GM18508 (cell line): ENCODE results near the gene AGTRAP.

ENCODE experiments used
- ATAC-seq: cut with Tn5 transposase; IDR thresholded peaks from one replicate; pipeline ENCODE4 v1.9.1; 2021; ENCODE audit warnings: moderate number of reproducible peaks; ENCODE audit not compliant: insufficient read depth, unreplicated experiment

The AGTRAP gene

GRCh38 chr1:11779715-11780379 is 43.9 kb downstream of the AGTRAP start:
- ATAC-seq: no peak

DNA sequence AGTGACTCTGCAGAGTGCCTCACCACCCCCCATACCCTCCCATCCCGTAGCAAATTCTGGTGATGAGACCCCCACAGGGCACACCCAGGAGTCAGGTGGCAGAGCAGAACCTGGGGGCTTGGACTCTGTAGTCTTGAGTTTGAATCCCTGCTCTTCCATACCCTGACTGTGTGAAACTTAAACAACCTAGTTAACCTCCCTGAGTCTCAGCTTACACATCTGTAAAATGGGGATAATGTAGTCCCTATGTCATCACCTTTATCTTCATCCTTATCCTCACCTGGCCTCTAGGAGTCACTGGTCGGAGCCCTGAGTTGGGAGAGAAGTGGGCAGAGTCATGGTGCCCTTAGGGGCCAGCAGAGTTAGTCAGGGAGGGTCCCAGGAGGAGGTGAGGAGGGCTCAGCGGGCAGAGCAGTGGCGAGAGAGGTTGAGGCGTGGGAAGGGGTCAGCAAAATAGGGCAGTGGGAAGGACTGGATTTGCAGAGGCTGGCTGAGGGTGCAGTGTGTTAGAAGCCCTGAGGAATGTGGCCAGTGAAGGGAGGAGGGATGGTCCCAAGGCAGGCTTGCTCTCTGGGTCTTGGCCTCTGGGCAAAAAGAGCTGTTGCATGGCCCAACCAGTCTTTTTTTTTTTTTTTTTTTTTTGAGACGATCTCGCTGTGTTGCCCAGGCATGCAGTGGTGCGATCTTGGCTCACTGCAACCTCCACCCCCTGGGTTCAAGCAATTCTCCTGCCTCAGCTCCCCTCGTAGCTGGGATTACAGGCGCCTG is 44.6 kb downstream of the AGTRAP start:
- ATAC-seq: no peak

- no peak for ATAC-seq
Observed at GRCh38 chr1:11781297-11781696, 45.4 kb downstream of the AGTRAP start.

DNA sequence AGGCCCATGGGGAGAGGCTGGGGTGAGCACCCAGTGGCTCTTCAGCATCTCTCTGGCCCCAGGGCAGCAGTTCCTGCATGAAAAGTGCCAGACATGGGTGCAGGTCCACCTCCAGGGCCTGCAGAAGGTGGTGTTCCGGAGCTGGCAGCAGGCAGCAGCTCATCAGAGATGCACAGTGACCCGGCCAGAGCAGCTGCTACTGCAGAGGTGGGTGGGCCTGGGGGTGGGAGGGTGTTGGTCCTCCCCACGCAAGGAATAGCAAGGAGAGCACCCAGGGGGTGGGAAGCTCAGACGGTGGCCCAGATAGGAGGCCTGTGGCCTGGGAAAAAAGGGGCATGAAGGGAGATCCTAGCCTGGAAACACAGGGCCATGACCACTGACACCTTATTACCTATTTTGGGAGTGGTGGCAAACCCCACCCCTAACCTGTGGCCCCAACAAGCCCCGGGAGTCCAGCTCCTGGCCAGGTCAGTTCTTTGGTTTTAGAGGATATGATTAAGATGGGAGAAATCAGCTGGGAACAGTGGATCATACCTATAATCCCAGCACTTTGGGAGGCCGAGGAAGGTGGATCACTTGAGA is 46.3 kb downstream of the AGTRAP start:
- no peak for ATAC-seq

DNA sequence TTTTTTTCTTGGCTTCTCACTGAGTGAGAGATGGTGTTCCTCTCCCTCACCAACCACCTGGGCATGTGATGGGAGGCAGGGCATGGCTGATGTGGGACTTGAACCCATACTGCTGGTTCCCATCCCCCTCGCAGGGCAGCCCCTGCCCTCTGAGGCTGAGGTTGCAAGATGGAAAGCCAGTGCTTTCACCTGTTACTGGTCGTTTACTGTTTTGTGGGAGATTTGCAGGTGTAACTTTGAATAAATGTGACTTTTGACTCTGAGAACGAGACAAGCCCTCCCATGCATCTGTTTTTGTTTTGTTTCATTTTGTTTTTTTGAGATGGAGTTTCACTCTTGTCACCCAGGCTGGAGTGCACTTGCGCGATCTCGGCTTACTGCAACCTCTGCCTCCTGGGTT is 47.6 kb downstream of the AGTRAP start:
- no peak for ATAC-seq

DNA sequence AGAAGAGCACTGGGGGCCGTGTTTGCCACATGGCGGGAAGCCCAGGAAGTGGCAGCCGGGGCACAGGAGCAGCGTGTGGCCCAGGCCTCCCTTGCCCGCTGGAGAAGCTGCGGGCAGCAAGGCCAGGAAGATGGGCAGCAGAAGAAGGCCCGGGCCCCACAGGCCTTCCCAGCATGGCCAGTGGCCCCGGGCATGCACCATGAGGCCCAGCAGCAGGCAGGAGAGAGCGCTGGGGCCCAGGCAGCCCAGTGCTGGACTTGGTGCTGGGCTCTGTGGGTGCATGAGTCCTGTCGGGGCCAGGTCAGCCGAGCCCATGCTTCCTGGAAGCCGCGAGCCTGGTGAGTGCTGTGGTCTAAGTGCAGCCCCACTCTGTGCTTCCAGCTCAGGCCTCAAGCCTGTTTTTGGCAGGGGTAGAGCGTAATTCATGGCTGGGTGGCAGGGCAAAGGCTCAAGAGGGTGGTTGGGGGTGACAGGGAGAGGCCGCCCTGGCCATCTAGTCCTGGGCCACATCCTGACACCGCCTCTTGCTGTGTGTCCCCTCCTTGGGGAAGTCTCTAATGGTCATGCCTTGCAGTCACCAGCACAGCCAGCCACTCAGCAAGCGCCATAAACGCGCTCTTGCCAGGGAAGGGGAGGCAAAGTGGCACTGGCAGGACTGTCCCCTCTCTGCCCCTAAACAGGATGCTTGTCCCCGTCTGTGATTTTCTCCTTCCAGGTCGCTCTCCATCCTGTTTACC is 48.5 kb downstream of the AGTRAP start:
- no peak for ATAC-seq

DNA sequence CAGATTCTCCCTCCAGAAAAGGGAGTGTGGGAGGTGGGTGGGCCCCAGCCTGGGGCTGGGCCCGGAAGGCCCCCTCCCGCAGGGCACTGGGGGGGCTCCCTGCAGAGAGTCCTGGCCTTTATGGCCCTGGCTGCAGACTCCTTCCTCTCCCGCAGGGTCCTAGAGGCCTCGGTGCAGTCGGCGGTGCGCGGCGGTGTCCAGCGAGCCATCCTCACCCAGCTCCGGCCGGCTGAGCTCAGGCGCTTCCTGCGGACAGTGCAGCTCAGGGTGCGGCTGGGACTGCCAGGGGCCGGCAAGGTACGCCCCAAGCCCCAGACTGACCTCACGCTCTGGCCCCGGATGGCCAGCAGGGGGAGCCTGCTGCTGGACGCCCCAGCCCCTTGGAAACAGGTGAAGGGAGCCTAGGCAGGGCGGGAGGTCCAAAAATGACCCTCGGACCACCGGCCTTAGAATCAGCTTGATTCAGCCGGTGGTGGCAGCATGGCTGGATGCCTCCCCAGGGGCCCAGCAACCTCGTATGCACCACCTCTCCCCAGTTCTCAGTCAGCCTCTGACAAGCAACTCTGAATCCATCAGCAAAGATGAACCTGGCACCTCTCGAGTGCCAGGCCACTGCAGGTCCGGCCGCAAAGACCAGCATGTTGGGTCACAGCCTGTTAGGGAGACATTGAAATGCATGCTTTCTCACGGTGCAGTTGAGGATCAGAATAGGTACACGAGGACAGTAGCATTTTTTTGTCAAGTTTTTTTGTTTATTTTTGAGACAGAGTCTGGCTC is 49.2 kb downstream of the AGTRAP start:
- ATAC-seq: no peak

DNA sequence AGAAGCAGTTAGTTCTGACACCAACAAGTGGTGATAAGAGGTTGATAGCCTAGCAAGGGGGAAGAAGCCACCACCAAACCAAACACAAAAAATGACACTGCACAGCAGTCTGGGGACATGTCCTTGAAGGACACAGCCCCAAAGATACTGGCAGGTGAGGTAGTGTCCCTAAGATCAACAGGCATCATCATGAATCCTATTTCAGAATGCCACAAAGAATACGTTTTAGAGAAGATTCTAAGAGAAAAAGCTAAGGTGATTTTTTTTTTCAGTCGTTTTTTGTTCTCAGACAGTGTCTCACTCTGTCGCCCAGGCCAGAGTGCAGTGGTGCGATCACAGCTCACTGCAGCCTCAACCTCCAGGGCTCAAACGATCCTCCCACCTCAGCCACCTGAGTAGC is 50.2 kb downstream of the AGTRAP start:
- no peak for ATAC-seq

GRCh38 chr1:11787251-11787803 is 51.4 kb downstream of the AGTRAP start:
- ATAC-seq: no peak

GRCh38 chr1:11787804-11788436 is 52.0 kb downstream of the AGTRAP start:
- no peak for ATAC-seq

GRCh38 chr1:11788549-11789053 is 52.7 kb downstream of the AGTRAP start:
- ATAC-seq: no peak

DNA sequence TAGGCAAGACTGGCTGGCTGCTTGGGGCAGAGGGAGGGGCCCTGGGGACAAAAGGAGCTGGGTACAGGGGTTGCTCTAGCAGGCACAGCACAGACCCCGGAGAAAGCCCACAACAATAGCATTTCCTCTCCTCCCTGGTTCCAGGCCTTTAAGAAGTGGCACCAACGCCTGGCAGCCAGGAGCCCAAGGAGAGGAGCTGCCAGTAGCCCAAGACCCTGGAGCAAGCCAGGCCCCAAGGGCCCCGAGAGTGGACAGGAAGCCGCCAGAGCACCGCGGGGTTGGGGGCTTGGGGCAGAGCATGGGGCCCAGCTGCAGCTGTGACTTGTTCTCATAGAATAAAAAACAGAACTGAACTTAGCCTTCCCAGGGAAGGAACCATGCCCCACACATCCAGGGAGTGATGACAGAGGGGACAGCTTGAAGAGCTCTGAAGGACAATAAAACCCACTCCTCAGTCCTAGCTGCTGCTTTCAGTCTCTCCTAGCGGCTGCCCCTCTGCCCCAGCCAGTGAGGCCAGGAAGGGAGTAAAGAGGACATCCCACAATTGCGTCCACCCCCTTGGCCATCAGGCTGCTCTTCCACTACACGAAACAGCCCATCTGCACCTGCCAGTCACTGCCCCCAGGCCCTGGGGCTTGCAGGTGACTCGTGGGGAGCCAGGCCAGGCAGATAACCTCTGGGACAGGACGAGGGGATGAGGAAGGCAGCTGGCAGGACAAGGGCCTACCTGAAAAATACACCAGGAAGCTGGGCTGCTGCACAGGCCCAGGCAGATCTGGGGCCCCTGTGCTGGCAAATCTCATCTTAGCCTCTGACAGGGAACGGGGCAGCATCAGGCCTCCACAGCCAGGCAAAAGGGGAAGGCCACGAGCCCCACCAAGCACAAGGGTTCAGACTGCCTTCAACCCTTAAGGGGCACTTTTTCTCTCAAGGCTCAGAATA is 53.5 kb downstream of the AGTRAP start:
- ATAC-seq: no peak

DNA sequence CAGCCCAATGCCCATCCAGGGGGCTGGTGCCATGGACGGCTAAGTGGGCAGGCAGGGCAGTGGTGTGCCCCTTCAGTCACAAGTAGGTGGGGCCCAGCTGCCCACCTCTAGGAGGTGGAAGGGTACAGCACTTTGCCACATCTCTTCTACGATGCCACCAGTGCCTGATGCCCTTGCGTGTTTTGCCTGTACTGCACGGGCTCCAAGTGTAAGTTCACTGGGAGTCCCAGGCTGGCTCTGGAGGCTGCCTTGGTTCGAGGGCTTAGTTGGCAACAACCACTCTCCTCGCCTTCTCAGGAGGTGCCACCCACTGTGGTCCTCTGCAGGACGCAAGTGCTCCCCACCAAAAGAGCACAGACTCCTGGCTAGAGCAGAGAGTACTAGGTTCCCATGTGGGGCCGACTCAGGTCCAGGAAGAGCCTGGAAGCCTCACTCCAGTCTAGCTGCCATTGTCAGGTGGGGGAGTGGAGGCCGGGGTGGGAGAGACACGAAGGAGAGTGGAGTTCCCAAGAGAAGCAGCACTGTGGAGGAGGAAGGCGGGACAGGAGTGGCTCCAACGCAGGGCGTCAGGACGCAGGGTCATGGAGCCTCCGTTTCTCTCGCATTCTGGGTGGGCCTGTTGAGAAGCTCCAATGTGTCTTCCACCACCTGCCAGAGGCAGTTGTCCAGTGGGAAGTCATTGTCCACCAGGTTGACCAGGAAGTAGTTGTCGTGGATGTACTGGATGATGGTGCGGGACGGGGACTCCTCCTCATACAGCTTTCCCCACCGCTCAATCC is 54.4 kb downstream of the AGTRAP start:
- ATAC-seq: no peak

DNA sequence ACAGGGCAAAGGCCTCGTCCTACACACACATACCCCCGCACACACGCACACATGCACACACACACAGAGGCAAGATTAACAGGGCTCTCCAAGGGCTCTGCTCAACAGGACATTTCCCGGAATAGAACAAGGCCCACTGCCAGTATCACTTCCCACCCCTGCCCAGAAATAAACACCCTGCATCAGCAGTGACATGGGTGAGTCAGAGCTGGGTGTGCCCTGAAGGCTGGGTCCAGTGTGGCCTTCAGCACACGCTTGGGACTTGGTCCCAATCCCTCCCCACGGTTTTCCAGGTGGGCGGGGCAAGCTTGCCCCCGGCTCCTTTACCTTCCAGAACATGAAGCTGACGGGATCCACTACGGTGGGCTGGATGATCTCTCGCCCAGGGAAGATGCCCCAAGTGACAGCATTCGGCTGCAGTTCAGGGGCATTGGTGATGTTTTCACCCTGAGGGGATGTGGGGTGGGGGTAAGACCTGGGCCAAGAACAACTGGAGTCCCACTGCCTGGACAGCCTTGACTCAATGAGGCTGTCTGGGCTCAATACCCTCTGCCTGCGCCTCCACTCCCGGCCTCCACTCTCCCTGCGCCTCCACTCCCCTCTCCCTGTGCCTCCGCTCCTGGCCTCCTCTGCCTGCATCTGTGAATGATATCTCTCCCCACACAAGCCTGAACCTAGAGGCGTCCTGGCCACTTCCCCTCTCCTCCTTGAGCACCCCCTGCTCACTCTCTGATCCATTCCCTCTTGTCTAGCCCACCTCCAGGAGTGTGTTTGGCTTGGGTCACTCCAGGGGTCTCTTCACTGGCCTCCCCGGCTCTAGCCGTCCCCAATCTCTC is 55.2 kb downstream of the AGTRAP start:
- ATAC-seq: no peak

DNA sequence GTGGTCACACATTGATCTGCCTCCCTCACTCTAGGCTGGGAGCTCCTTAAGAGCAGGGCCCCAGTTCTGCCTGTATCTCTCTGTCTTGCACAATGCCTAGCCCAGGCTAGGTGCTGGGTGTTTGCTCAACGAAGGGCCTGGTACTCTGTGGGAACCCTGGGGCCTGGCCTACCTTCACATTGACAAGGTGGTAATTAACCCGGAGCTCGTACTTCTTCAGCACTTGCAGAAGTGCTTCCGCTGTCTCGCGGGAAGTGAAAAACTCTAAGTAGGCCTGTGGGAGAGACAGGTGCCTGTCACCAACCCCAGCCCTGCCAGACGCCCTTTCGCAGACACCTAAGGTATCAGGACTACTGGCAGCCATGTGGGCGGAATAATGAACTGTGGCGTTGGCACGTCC is 56.2 kb downstream of the AGTRAP start:
- no peak for ATAC-seq

GRCh38 chr1:11793819-11794218 is 57.9 kb downstream of the AGTRAP start:
- ATAC-seq: no peak
